Sigmoid colon (tissue), 4 donors: ENCODE measurements around the gene DMRT2.

Experiments used
- EP300 ChIP-seq, 4 donors: sonication (generic); formaldehyde crosslinking; IDR thresholded peaks; one replicate each; pipeline ENCODE4 v1.6.1; 2017; ENCODE audit warnings: antibody characterized with exemption in 4 of 4
- POLR2A ChIP-seq, 2 donors: fragments of 450-650 bp; IDR thresholded peaks; one replicate each; pipeline ENCODE4 v1.6.1; 2016; ENCODE audit warnings: antibody characterized with exemption in 2 of 2, mild to moderate bottlenecking in 2 of 2, moderate library complexity in 2 of 2
- TF ChIP-seq, protein P1 (sequence below), 4 experiments: fragments of 450-650 bp in 3 of 4; fragments of 200-600 bp in 1 of 4; IDR thresholded peaks; one replicate each; pipeline ENCODE4 v1.5.1; 2016 to 2019; ENCODE audit warnings: antibody characterized with exemption in 4 of 4, mild to moderate bottlenecking in 3 of 4, moderate library complexity in 2 of 4

DNA sequence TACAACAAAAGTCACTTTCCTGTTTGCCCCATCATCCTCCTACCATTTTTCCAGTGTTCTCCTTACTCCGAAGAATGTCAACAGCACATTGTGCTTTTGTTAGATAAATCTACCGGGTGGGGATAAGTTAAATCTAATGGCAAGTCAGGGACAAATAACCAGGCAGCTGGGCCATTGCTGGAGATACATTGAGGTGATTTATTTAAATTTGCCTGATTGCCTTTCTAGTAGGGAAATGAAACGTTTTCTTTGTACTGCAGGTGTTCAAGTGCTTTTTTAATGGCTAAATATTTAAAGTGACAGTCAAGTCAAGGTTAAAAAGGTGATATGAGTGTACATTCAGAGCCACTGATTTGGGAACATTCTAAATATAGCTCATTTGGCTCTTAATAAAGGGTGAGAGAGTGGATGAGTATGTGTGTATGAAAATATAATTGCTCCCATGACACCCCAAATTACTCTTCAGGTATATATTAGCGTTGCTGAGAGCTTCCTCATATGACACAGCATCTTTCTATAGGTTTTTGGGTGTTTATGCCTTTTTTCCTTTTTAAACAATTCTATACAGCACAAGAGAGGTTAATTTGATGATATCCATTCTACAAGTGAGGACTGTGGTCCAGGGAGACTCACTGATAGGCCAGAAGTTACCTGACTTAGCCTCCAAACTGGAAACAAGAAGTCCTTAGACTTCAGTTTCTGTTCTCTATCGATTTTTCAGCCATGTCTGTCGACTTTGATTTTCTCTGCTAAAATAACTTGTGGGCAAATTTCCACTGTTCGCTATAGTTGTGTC lies 51.9 kb downstream of the DMRT2 start:
- TF ChIP-seq POLR2A (IDR thresholded peaks at IDR 0.05) (no peak), EP300 (IDR thresholded peaks at IDR 0.05) (no peak)
- TF ChIP-seq, protein P1, sequence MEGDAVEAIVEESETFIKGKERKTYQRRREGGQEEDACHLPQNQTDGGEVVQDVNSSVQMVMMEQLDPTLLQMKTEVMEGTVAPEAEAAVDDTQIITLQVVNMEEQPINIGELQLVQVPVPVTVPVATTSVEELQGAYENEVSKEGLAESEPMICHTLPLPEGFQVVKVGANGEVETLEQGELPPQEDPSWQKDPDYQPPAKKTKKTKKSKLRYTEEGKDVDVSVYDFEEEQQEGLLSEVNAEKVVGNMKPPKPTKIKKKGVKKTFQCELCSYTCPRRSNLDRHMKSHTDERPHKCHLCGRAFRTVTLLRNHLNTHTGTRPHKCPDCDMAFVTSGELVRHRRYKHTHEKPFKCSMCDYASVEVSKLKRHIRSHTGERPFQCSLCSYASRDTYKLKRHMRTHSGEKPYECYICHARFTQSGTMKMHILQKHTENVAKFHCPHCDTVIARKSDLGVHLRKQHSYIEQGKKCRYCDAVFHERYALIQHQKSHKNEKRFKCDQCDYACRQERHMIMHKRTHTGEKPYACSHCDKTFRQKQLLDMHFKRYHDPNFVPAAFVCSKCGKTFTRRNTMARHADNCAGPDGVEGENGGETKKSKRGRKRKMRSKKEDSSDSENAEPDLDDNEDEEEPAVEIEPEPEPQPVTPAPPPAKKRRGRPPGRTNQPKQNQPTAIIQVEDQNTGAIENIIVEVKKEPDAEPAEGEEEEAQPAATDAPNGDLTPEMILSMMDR (IDR thresholded peaks at IDR 0.05): no peak
